GM12878 (cell line): ENCODE data around the gene DAPK3. TPM values are rescaled to one million over a fixed set of nuclear protein-coding genes. Genes with fewer than 3 reads are reported as not detected.

Experiments used
- CBFB ChIP-seq: IDR thresholded peaks from 2 replicates; pipeline ENCODE4 v1.6.1; 2016; ENCODE audit warnings: antibody characterized with exemption, low read depth
- CBX3 ChIP-seq: fragments of 200-600 bp; sonication (generic); IDR thresholded peaks from 2 replicates; pipeline ENCODE4 v1.6.1; 2016; ENCODE audit warnings: low read depth, borderline replicate concordance
- CHD4 ChIP-seq: fragments of 200-600 bp; sonication (generic); IDR thresholded peaks from 2 replicates; pipeline ENCODE4 v1.6.1; 2016; ENCODE audit warnings: mild to moderate bottlenecking
- CTCF ChIP-seq, 3 experiments: IDR thresholded peaks in 2 of 3; conservative IDR thresholded peaks in 1 of 3; 2 replicates each; pipeline ENCODE4 v1.5.1; 2011; ENCODE audit warnings: low read depth in 3 of 3, low read length in 3 of 3, mild to moderate bottlenecking in 3 of 3, control low read depth in 2 of 3, moderate library complexity in 2 of 3, inconsistent platforms in 1 of 3, mixed read lengths in 1 of 3; ENCODE audit not compliant: control insufficient read depth in 2 of 3, insufficient read depth in 1 of 3; ENCODE audit errors: extremely low read depth in 1 of 3
- DPF2 ChIP-seq: fragments of 450-650 bp; IDR thresholded peaks from 2 replicates; pipeline ENCODE4 v1.6.1; 2017; ENCODE audit warnings: mild to moderate bottlenecking
- E4F1 ChIP-seq: fragments of 450-650 bp; IDR thresholded peaks from 2 replicates; pipeline ENCODE4 v1.6.1; 2018; ENCODE audit warnings: borderline replicate concordance, mild to moderate bottlenecking; ENCODE audit not compliant: partially characterized antibody
- HDGF ChIP-seq: fragments of 450-650 bp; IDR thresholded peaks from 2 replicates; pipeline ENCODE4 v1.6.1; 2016; ENCODE audit warnings: antibody characterized with exemption
- HSF1 ChIP-seq: fragments of 150-350 bp; IDR thresholded peaks from 2 replicates; pipeline ENCODE4 v1.6.1; 2014; ENCODE audit warnings: mild to moderate bottlenecking, low read depth, low read length
- JUND ChIP-seq: IDR thresholded peaks from 2 replicates; pipeline ENCODE4 v1.6.1; 2012; ENCODE audit warnings: low read depth, mild to moderate bottlenecking, low read length, improper control_type of control experiment, moderate library complexity
- MTA3 ChIP-seq: IDR thresholded peaks from 2 replicates; pipeline ENCODE4 v1.6.1; 2012; ENCODE audit warnings: low read length, inconsistent platforms, borderline replicate concordance
- NBN ChIP-seq: fragments of 450-650 bp; IDR thresholded peaks from 2 replicates; pipeline ENCODE4 v1.6.1; 2016
- POLR2A ChIP-seq: IDR thresholded peaks from 2 replicates; pipeline ENCODE4 v1.6.1; 2011; ENCODE audit warnings: low read depth, mild to moderate bottlenecking, low read length
- POLR2AphosphoS2 ChIP-seq: IDR thresholded peaks from 2 replicates; pipeline ENCODE4 v1.6.1; 2011; ENCODE audit warnings: low read depth, mild to moderate bottlenecking, low read length, improper control_type of control experiment, moderate library complexity
- SIN3A ChIP-seq: IDR thresholded peaks from 2 replicates; pipeline ENCODE4 v1.6.1; 2012; ENCODE audit warnings: low read depth, low read length, improper control_type of control experiment
- SP1 ChIP-seq: IDR thresholded peaks from one replicate; pipeline ENCODE4 v1.6.1; 2011; ENCODE audit warnings: low read depth, low read length
- TAF1 ChIP-seq: IDR thresholded peaks from 2 replicates; pipeline ENCODE4 v1.6.1; 2011; ENCODE audit warnings: mild to moderate bottlenecking, low read depth, low read length, borderline replicate concordance
- TARDBP ChIP-seq: IDR thresholded peaks from 2 replicates; pipeline ENCODE4 v1.6.1; 2016; ENCODE audit warnings: borderline replicate concordance
- TCF3 ChIP-seq: IDR thresholded peaks from 2 replicates; pipeline ENCODE4 v1.6.1; 2012; ENCODE audit warnings: low read depth, mild to moderate bottlenecking, low read length, borderline replicate concordance; ENCODE audit not compliant: insufficient read depth
- USF2 ChIP-seq: IDR thresholded peaks from 2 replicates; pipeline ENCODE4 v1.6.1; 2011; ENCODE audit warnings: low read depth, low read length, improper control_type of control experiment, borderline replicate concordance
- ZBTB11 ChIP-seq: fragments of 450-650 bp; formaldehyde crosslinking; IDR thresholded peaks from 2 replicates; pipeline ENCODE4 v1.5.0; 2022; ENCODE audit warnings: mild to moderate bottlenecking, missing genetic modification characterization
- polyA plus RNA-seq, 11 experiments: library from polyadenylated mRNA; depleted of rRNA in 4 of 11; unstranded in 6 of 11; stranded (reverse) in 5 of 11; fragments of >200 nt; fragmentation: Nextera tagmentation in 4 of 11; fragmentation: Illumina TruSeq in 1 of 11; extraction: Ambion mirVana in 4 of 11; extraction: Trizol in 1 of 11; gene quantifications; 1 replicate in 1 of 11; 2 replicates in 10 of 11; pipeline versions ENCODE4 v1.2.1 to v1.2.3, GENCODE V29; 2011 to 2016; ENCODE audit warnings: inconsistent platforms in 2 of 11, missing spikeins in 2 of 11, low read depth in 1 of 11
- total RNA-seq, 4 experiments: library from RNA; depleted of rRNA in 3 of 4; stranded (reverse); fragments of >200 nt in 3 of 4; fragmentation: Illumina TruSeq in 1 of 4; extraction: Trizol in 1 of 4; gene quantifications; 2 replicates each; pipeline versions ENCODE4 v1.2.1 to v1.2.3, GENCODE V29; 2013 to 2021

DAPK3 gene
- total and polyA plus RNA-seq, 10 of the 15 experiments (the other 5 are each of a cell fraction or from before 2014, with no cell fraction given): 0.13 to 46.4 (median 24.8) TPM

- TF ChIP-seq POLR2AphosphoS2: no peak
- TF ChIP-seq CTCF (IDR thresholded peaks at IDR 0.05 in 2 of 3, conservative IDR thresholded peaks at IDR 0.05 in 1 of 3; ENCODE audit: control insufficient read depth in 2 of 3, extremely low read depth in 1 of 3, insufficient read depth in 1 of 3, low read depth in 3 of 3, low read length in 3 of 3): 0 out of 6 replicates have a peak, but pooled peaks of 1 of the 3 experiments have one; percentile 3
- TF ChIP-seq HSF1: no peak
- TF ChIP-seq CHD4: no peak
- peak; percentile 70 for TF ChIP-seq SP1
- no peak for TF ChIP-seq JUND
- peak; percentile 92 for TF ChIP-seq POLR2A
- peak; percentile 80; the same call in 1 of the 2 replicates for TF ChIP-seq TCF3
- peak; percentile 47 for TF ChIP-seq E4F1
- peak; percentile 91 for TF ChIP-seq USF2
- no peak for TF ChIP-seq HDGF
- no peak for TF ChIP-seq CBFB
- peak; percentile 66 for TF ChIP-seq ZBTB11 (CRISPR knock-in tag)
- TF ChIP-seq MTA3: no peak
- TF ChIP-seq NBN: 0 out of 2 replicates have a peak, but pooled peaks have one; percentile 25
- peak; percentile 81; the same call in 1 of the 2 replicates for TF ChIP-seq SIN3A
- peak; percentile 67; the same call in 1 of the 2 replicates for TF ChIP-seq DPF2
- no peak for TF ChIP-seq CBX3
- peak; percentile 90; the same call in 1 of the 2 replicates for TF ChIP-seq TAF1
- peak; percentile 65; the same call in 1 of the 2 replicates for TF ChIP-seq TARDBP
Measured at GRCh38 chr19:4007021-4007835, 36.3 kb upstream of the DAPK3 start, which contains the start of gene PIAS4 (continued).
